SK-N-SH (cell line): ENCODE measurements around the gene LRMDA. TPM values are rescaled to one million over a fixed set of nuclear protein-coding genes. Genes with fewer than 3 reads are reported as not detected.
A peak's percentile ranks its signal among the peaks of the same experiment; 100 is the strongest.

Experiments used
- CTCF ChIA-PET: fragments of 300-600, 350-600 bp; formaldehyde crosslinking; extraction: SDS; loops from one replicate; lab custom pipeline; 2021; lab: Yijun Ruan, JAX
- POLR2A ChIA-PET: fragments of 350-600 bp; sonication (Branson Sonifier 250); formaldehyde crosslinking; extraction: SDS; loops from one replicate; lab custom pipeline; 2020; ENCODE audit warnings: antibody characterized with exemption, inconsistent platforms; lab: Yijun Ruan, JAX
- DNase-seq: peaks from one replicate; pipeline ENCODE4 v3.0.0; 2012
- H2AFZ ChIP-seq: fragments of 200-600 bp; sonication (generic); 2 replicates; pipeline ENCODE4 v1.8.1; 2016; ENCODE audit warnings: antibody characterized with exemption, mild to moderate bottlenecking, low read depth
- H3F3A ChIP-seq: fragments of 200-600 bp; sonication (generic); replicated peaks from 2 replicates; pipeline ENCODE3; 2016; ENCODE audit warnings: antibody characterized with exemption, mild to moderate bottlenecking; ENCODE audit not compliant: insufficient read depth
- H3K27ac ChIP-seq, 2 experiments: fragments of 200-500 bp in 1 of 2; fragments of 200-600 bp in 1 of 2; sonication (Bioruptor generic) in 1 of 2; sonication (generic), shearing (Covaris generic) in 1 of 2; 2 replicates each; pipeline versions ENCODE4 v1.5.1 to v1.6.1; 2014 to 2016; ENCODE audit warnings: low read depth in 2 of 2, inconsistent platforms in 1 of 2, low read length in 1 of 2, mild to moderate bottlenecking in 1 of 2, mixed read lengths in 1 of 2
- H3K27me3 ChIP-seq: fragments of 200-600 bp; sonication (generic), shearing (Covaris generic); 2 replicates; pipeline ENCODE4 v1.6.1; 2016; ENCODE audit warnings: mixed run types; ENCODE audit not compliant: insufficient read depth
- H3K36me3 ChIP-seq, 2 experiments: fragments of 200-500 bp in 1 of 2; fragments of 200-600 bp in 1 of 2; sonication (Bioruptor generic) in 1 of 2; sonication (generic) in 1 of 2; replicated peaks in 1 of 2; 2 replicates each; pipeline versions ENCODE3 to v1.5.1; 2014 to 2016; ENCODE audit warnings: low read length in 1 of 2, mild to moderate bottlenecking in 1 of 2; ENCODE audit not compliant: insufficient read depth in 2 of 2, control insufficient read depth in 1 of 2
- H3K4me1 ChIP-seq, 2 experiments: fragments of 200-500 bp in 1 of 2; fragments of 200-600 bp in 1 of 2; sonication (Bioruptor generic) in 1 of 2; sonication (generic), shearing (Covaris generic) in 1 of 2; 2 replicates each; pipeline versions ENCODE4 v1.5.1 to v1.6.1; 2014 to 2016; ENCODE audit warnings: low read depth in 1 of 2, low read length in 1 of 2, mixed run types in 1 of 2; ENCODE audit not compliant: insufficient read depth in 2 of 2, control insufficient read depth in 1 of 2
- H3K4me2 ChIP-seq: fragments of 200-600 bp; sonication (generic), shearing (Covaris generic); 2 replicates; pipeline ENCODE4 v1.6.1; 2017; ENCODE audit warnings: mixed run types
- H3K4me3 ChIP-seq, 2 experiments: fragments of 200-500 bp in 1 of 2; fragments of 200-600 bp in 1 of 2; sonication (Bioruptor generic) in 1 of 2; sonication (generic), shearing (Covaris generic) in 1 of 2; 2 replicates each; pipeline versions ENCODE4 v1.5.1 to v1.8.1; 2014 to 2016; ENCODE audit warnings: low read depth in 2 of 2, inconsistent platforms in 1 of 2, low read length in 1 of 2, mild to moderate bottlenecking in 1 of 2, mixed read lengths in 1 of 2, moderate library complexity in 1 of 2
- H3K79me2 ChIP-seq: fragments of 200-600 bp; sonication (generic); 2 replicates; pipeline ENCODE4 v1.8.1; 2017; ENCODE audit warnings: mild to moderate bottlenecking; ENCODE audit not compliant: insufficient read depth
- H3K9ac ChIP-seq: fragments of 200-600 bp; sonication (generic); 2 replicates; pipeline ENCODE4 v1.6.1; 2017; ENCODE audit warnings: mixed run types
- H3K9me2 ChIP-seq: fragments of 200-600 bp; sonication (generic); 2 replicates; pipeline ENCODE4 v1.6.1; 2017; ENCODE audit warnings: mixed run types
- H3K9me3 ChIP-seq: fragments of 200-600 bp; sonication (generic); 2 replicates; pipeline ENCODE4 v1.6.1; 2017; ENCODE audit warnings: mixed run types, mild to moderate bottlenecking, moderate library complexity
- H4K20me1 ChIP-seq: fragments of 200-600 bp; sonication (generic); 2 replicates; pipeline ENCODE4 v1.6.1; 2017; ENCODE audit warnings: mild to moderate bottlenecking, mixed run types; ENCODE audit not compliant: insufficient read depth
- CHD2 ChIP-seq: fragments of 150-350 bp; IDR thresholded peaks from 2 replicates; pipeline ENCODE4 v1.6.1; 2018; ENCODE audit warnings: low read length; ENCODE audit not compliant: partially characterized antibody
- ELF1 ChIP-seq: IDR thresholded peaks from 2 replicates; pipeline ENCODE4 v1.4.0; 2012
- EP300 ChIP-seq, 2 experiments: IDR thresholded peaks; 2 replicates each; pipeline versions ENCODE4 v1.4.0 to v1.6.1; 2012; ENCODE audit warnings: borderline replicate concordance in 1 of 2, low read depth in 1 of 2, low read length in 1 of 2
- EZH2phosphoT487 ChIP-seq: fragments of 200-600 bp; sonication (generic); IDR thresholded peaks from 2 replicates; pipeline ENCODE4 v1.6.1; 2017; ENCODE audit warnings: low read depth, mixed run types, mild to moderate bottlenecking, antibody characterized with exemption, moderate library complexity, borderline replicate concordance
- FOXJ3 ChIP-seq: sonication (generic); formaldehyde crosslinking; IDR thresholded peaks from 2 replicates; pipeline ENCODE4 v1.5.1; 2020; ENCODE audit warnings: mild to moderate bottlenecking, missing genetic modification reagents
- FOXM1 ChIP-seq: IDR thresholded peaks from 2 replicates; pipeline ENCODE4 v1.4.0; 2012; ENCODE audit warnings: low read depth, mild to moderate bottlenecking
- GABPA ChIP-seq: IDR thresholded peaks from 2 replicates; pipeline ENCODE4 v1.4.0; 2012; ENCODE audit warnings: low read depth, mild to moderate bottlenecking
- GATA2 ChIP-seq: sonication (generic); formaldehyde crosslinking; IDR thresholded peaks from 2 replicates; pipeline ENCODE4 v1.5.0; 2020; ENCODE audit warnings: mild to moderate bottlenecking, missing genetic modification reagents
- JUND ChIP-seq: IDR thresholded peaks from 2 replicates; pipeline ENCODE4 v1.4.0; 2012
- MXI1 ChIP-seq: IDR thresholded peaks from 2 replicates; pipeline ENCODE4 v1.6.1; 2012; ENCODE audit warnings: mild to moderate bottlenecking, low read depth, low read length, improper control_type of control experiment
- POLR2AphosphoS5 ChIP-seq: IDR thresholded peaks from 2 replicates; pipeline ENCODE4 v1.6.1; 2012; ENCODE audit warnings: low read depth, low read length
- SIN3A ChIP-seq: IDR thresholded peaks from 2 replicates; pipeline ENCODE4 v1.6.1; 2012; ENCODE audit warnings: low read depth, mild to moderate bottlenecking, low read length, moderate library complexity, borderline replicate concordance
- SMC3 ChIP-seq: IDR thresholded peaks from 2 replicates; pipeline ENCODE4 v1.6.1; 2012; ENCODE audit warnings: low read depth, low read length, improper control_type of control experiment
- TAF1 ChIP-seq: IDR thresholded peaks from 2 replicates; pipeline ENCODE4 v1.6.1; 2012; ENCODE audit warnings: low read depth, mild to moderate bottlenecking, low read length, moderate library complexity, borderline replicate concordance
- TCF12 ChIP-seq: IDR thresholded peaks from 2 replicates; pipeline ENCODE4 v1.4.0; 2012
- TEAD4 ChIP-seq: IDR thresholded peaks from 2 replicates; pipeline ENCODE4 v1.4.0; 2012; ENCODE audit warnings: mild to moderate bottlenecking, borderline replicate concordance; ENCODE audit not compliant: insufficient read depth
- USF2 ChIP-seq: fragments of 150-350 bp; IDR thresholded peaks from 2 replicates; pipeline ENCODE4 v1.6.1; 2017; ENCODE audit warnings: antibody characterized with exemption, low read length, low read depth, borderline replicate concordance
- YY1 ChIP-seq: IDR thresholded peaks from 2 replicates; pipeline ENCODE4 v1.4.0; 2012; ENCODE audit warnings: low read depth, mild to moderate bottlenecking
- WGBS: methylation state at CpG from one replicate; pipeline ENCODE4 v1.1.6; 2017; ENCODE audit warnings: low lambda C conversion rate; 5-methylcytosine and 5-hydroxymethylcytosine counted together
- polyA plus RNA-seq, 3 experiments: library from polyadenylated mRNA; depleted of rRNA; stranded (reverse); fragments of >200 nt; gene quantifications; 2 replicates each; pipeline ENCODE4 v1.2.3, GENCODE V29; 2012
- TF ChIP-seq, protein P1 (sequence below): fragments of 200-600 bp; sonication (generic); IDR thresholded peaks from 2 replicates; pipeline ENCODE4 v1.6.1; 2017; ENCODE audit warnings: antibody characterized with exemption, mild to moderate bottlenecking, moderate library complexity
- TF ChIP-seq, protein P2 (sequence below): fragments of 150-350 bp; IDR thresholded peaks from 2 replicates; pipeline ENCODE4 v1.6.1; 2016; ENCODE audit warnings: mild to moderate bottlenecking, low read depth, low read length
- TF ChIP-seq, protein P3 (sequence below): IDR thresholded peaks from 2 replicates; pipeline ENCODE4; 2012

The LRMDA gene
- polyA plus RNA-seq, 1 of the 3 experiments (the other 2 are of a cell fraction) = 0.95 TPM

- TF ChIP-seq, protein P1, sequence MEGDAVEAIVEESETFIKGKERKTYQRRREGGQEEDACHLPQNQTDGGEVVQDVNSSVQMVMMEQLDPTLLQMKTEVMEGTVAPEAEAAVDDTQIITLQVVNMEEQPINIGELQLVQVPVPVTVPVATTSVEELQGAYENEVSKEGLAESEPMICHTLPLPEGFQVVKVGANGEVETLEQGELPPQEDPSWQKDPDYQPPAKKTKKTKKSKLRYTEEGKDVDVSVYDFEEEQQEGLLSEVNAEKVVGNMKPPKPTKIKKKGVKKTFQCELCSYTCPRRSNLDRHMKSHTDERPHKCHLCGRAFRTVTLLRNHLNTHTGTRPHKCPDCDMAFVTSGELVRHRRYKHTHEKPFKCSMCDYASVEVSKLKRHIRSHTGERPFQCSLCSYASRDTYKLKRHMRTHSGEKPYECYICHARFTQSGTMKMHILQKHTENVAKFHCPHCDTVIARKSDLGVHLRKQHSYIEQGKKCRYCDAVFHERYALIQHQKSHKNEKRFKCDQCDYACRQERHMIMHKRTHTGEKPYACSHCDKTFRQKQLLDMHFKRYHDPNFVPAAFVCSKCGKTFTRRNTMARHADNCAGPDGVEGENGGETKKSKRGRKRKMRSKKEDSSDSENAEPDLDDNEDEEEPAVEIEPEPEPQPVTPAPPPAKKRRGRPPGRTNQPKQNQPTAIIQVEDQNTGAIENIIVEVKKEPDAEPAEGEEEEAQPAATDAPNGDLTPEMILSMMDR = 0 out of 2 replicates have a peak, but pooled peaks have one; percentile 14
- 0 out of 2 replicates have a peak, but pooled peaks have one; percentile 22 for TF ChIP-seq YY1
- TF ChIP-seq, protein P2, sequence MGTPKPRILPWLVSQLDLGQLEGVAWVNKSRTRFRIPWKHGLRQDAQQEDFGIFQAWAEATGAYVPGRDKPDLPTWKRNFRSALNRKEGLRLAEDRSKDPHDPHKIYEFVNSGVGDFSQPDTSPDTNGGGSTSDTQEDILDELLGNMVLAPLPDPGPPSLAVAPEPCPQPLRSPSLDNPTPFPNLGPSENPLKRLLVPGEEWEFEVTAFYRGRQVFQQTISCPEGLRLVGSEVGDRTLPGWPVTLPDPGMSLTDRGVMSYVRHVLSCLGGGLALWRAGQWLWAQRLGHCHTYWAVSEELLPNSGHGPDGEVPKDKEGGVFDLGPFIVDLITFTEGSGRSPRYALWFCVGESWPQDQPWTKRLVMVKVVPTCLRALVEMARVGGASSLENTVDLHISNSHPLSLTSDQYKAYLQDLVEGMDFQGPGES = 0 out of 2 replicates have a peak, but pooled peaks have one; percentile 26
- peak; percentile 93 for TF ChIP-seq USF2
- peak; percentile 33; the same call in 1 of the 2 replicates for TF ChIP-seq ELF1
- TF ChIP-seq SIN3A = peak; percentile 91; the same call in 1 of the 2 replicates
- no peak for TF ChIP-seq FOXJ3 (CRISPR knock-in tag)
- 0 out of 2 replicates have a peak, but pooled peaks have one; percentile 17 for TF ChIP-seq SMC3
- TF ChIP-seq TAF1 = peak; percentile 98
- TF ChIP-seq EP300 (IDR thresholded peaks at IDR 0.05; ENCODE audit: borderline replicate concordance in 1 of 2, low read depth in 1 of 2, low read length in 1 of 2) = peak in 1 of 2 experiments; percentile 34; a peak in 2 of 4 replicates
- peak; percentile 97 for TF ChIP-seq POLR2AphosphoS5
- peak; percentile 34; the same call in 1 of the 2 replicates for TF ChIP-seq FOXM1
- TF ChIP-seq, all 33 proteins: peak for 26
Measured at GRCh38 chr10:75401569-75402485, 29.6 kb upstream of the LRMDA start, which contains the start of gene ZNF503 (continued).

GRCh38 chr10:75402486-75403143 lies 28.8 kb upstream of the LRMDA start:
- ChIA-PET CTCF (interaction anchor here (0.7 to 4.2 kb wide), 8 partner anchors 166 to 1582 kb away, joined by 3 to 18 read pairs (median 7); partner anchors contain the start of gene COMTD1), POLR2A (interaction anchor here (1.1 to 3.1 kb wide), 6 partner anchors 112 to 1328 kb away, joined by 3 to 18 read pairs (median 7); no protein-coding TSS in a partner anchor)
- Histone ChIP-seq H3K4me1 (peaks cover 0 to 20% of the 10 kb centered on the region in 2 experiments; a peak in 2 of 4 replicates), H3K9me2 (no peaks in the 10 kb centered on the region), H3K4me2 (peak overlapping the region; percentile 93), H2AFZ (peak overlapping the region; percentile 87), H3F3A (peaks cover 12% of the 10 kb centered on the region), H3K9me3 (no peaks in the 10 kb centered on the region), H3K27me3 (no peaks in the 10 kb centered on the region), H3K36me3 (peaks cover 13 to 24% of the 10 kb centered on the region in 2 experiments), H3K27ac (peak overlapping the region; percentile 93 to 98), H4K20me1 (peaks cover 28% of the 10 kb centered on the region), H3K4me3 (peak overlapping the region; percentile 82 to 96), H3K9ac (peak overlapping the region; percentile 88), H3K79me2 (peaks cover 55% of the 10 kb centered on the region)
- WGBS = under 1% methylated on average over 20 of the region's 42 CpGs
- peak; percentile 58 for DNase-seq
- TF ChIP-seq FOXM1 = no peak
- TF ChIP-seq TCF12 = peak; percentile 65; the same call in 1 of the 2 replicates
- TF ChIP-seq POLR2AphosphoS5 = peak; percentile 50; the same call in 1 of the 2 replicates
- no peak for TF ChIP-seq GABPA
- TF ChIP-seq EP300 (IDR thresholded peaks at IDR 0.05; ENCODE audit: borderline replicate concordance in 1 of 2, low read depth in 1 of 2, low read length in 1 of 2) = peak in 1 of 2 experiments; percentile 68; a peak in 3 of 4 replicates
- TF ChIP-seq MXI1 = no peak; the same call in 1 of the 2 replicates
- peak; percentile 17; the same call in 1 of the 2 replicates for TF ChIP-seq JUND
- 0 out of 2 replicates have a peak, but pooled peaks have one; percentile 22 for TF ChIP-seq SIN3A
- TF ChIP-seq SMC3 = no peak
- TF ChIP-seq CHD2 = peak; percentile 83
- TF ChIP-seq, protein P3, sequence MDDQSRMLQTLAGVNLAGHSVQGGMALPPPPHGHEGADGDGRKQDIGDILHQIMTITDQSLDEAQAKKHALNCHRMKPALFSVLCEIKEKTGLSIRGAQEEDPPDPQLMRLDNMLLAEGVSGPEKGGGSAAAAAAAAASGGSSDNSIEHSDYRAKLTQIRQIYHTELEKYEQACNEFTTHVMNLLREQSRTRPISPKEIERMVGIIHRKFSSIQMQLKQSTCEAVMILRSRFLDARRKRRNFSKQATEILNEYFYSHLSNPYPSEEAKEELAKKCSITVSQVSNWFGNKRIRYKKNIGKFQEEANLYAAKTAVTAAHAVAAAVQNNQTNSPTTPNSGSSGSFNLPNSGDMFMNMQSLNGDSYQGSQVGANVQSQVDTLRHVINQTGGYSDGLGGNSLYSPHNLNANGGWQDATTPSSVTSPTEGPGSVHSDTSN = peak; percentile 90
- no peak for TF ChIP-seq EZH2phosphoT487
- no peak for TF ChIP-seq TEAD4
- TF ChIP-seq GATA2 = no peak
